Measurements from ENCODE around the gene ROBO1. TPM values are rescaled to one million over a fixed set of nuclear protein-coding genes. Genes with fewer than 3 reads are reported as not detected.

The ROBO1 gene
- total and polyA plus RNA-seq, 2 donors (not counting 3 experiments of a cell fraction or from before 2014, with no cell fraction given): 5.9 to 14.2 TPM

DNA sequence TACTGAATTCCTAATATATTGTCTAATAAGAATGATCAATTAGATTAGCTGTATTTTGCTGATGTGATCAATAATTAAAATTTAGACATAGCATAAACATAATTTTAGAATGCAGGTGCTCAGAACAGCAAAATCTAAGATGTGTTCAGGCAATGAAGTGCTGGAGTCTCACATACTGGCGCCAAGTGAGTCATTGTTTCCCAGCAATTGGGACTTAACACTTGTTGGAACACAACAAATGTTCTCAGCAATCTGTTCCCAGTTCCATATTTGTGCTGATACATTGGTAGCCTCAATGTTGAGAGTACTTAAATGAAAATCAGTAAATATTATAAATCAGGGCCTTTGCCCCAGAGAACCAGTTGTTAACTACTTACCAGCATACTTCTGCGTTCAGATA is 619.0 kb downstream of the ROBO1 start:
- ChIA-PET CTCF (interaction anchor here (1.8 kb wide), 1 partner anchor 63 kb away, joined by 4 read pairs; no protein-coding TSS in a partner anchor), POLR2A (no interaction called here)
- DNase-seq (ENCODE audit: low read depth, low spot score) (no peak), FAIRE-seq (no peak)
- Histone ChIP-seq H3K79me2 (ENCODE audit: control insufficient read depth, insufficient read depth, low read length) (no peaks in the 10 kb centered on the region), H4K20me1 (replicated peaks; ENCODE audit: control insufficient read depth, extremely low read depth, insufficient read depth, low read length) (no peaks in the 10 kb centered on the region), H3K36me3 (ENCODE audit: control insufficient read depth in 2 of 2, extremely low read depth in 1 of 2, insufficient read depth in 2 of 2, low read length in 2 of 2) (no peaks in the 10 kb centered on the region), H3K27ac (ENCODE audit: insufficient read depth, low read depth, low read length) (no peak overlapping the region), H3K4me1 (ENCODE audit: control insufficient read depth, extremely low read depth, insufficient read depth, low read length) (no peaks in the 10 kb centered on the region), H3K9me1 (replicated peaks; ENCODE audit: control insufficient read depth, extremely low read depth, insufficient read depth, low read length) (no peaks in the 10 kb centered on the region), H3K4me2 (ENCODE audit: insufficient read depth, low read length) (no peak overlapping the region), H3K27me3 (ENCODE audit: control insufficient read depth in 2 of 2, insufficient read depth in 2 of 2, low read length in 2 of 2) (no peaks in the 10 kb centered on the region), H2AFZ (ENCODE audit: low read depth, low read length) (no peak overlapping the region), H3K4me3 (replicated peaks in 1 of 3; ENCODE audit: insufficient read depth in 1 of 3, low read depth in 1 of 3, low read length in 3 of 3) (no peak overlapping the region), H3K9me3 (replicated peaks; ENCODE audit: control insufficient read depth, insufficient read depth, low read length) (no peaks in the 10 kb centered on the region), H3K9ac (replicated peaks; ENCODE audit: extremely low read depth, insufficient read depth, low read length) (no peak overlapping the region)
- dilution Hi-C loops (cut with MboI; ENCODE audit: extremely low pct_ligation_motif_present, low sequenced_read_pairs) (no loop called here), intact Hi-C loops (cut with micrococcal nuclease) (no loop called here)
- TF ChIP-seq GATA2 (IDR thresholded peaks at IDR 0.05; ENCODE audit: insufficient read depth, insufficient read length, low read depth, low read length): no peak
- TF ChIP-seq, protein P1, sequence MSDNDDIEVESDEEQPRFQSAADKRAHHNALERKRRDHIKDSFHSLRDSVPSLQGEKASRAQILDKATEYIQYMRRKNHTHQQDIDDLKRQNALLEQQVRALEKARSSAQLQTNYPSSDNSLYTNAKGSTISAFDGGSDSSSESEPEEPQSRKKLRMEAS (IDR thresholded peaks at IDR 0.05; ENCODE audit: insufficient read depth, insufficient read length): no peak
- TF ChIP-seq EZH2 (IDR thresholded peaks at IDR 0.05; ENCODE audit: borderline replicate concordance, low read depth, low read length, severe bottlenecking): no peak
- TF ChIP-seq, protein P2, sequence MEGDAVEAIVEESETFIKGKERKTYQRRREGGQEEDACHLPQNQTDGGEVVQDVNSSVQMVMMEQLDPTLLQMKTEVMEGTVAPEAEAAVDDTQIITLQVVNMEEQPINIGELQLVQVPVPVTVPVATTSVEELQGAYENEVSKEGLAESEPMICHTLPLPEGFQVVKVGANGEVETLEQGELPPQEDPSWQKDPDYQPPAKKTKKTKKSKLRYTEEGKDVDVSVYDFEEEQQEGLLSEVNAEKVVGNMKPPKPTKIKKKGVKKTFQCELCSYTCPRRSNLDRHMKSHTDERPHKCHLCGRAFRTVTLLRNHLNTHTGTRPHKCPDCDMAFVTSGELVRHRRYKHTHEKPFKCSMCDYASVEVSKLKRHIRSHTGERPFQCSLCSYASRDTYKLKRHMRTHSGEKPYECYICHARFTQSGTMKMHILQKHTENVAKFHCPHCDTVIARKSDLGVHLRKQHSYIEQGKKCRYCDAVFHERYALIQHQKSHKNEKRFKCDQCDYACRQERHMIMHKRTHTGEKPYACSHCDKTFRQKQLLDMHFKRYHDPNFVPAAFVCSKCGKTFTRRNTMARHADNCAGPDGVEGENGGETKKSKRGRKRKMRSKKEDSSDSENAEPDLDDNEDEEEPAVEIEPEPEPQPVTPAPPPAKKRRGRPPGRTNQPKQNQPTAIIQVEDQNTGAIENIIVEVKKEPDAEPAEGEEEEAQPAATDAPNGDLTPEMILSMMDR (IDR thresholded peaks at IDR 0.05; ENCODE audit: extremely low read depth in 1 of 2, insufficient read depth in 1 of 2, low read depth in 1 of 2, low read length in 2 of 2): no peak
- no peak for TF ChIP-seq POLR2A (IDR thresholded peaks at IDR 0.05; ENCODE audit: low read depth, low read length)
- no peak for TF ChIP-seq POLR2AphosphoS5 (IDR thresholded peaks at IDR 0.05; ENCODE audit: insufficient read depth, low read depth, low read length)
- TF ChIP-seq MYC (IDR thresholded peaks at IDR 0.05; ENCODE audit: low read depth, low read length): no peak
- TF ChIP-seq JUN (IDR thresholded peaks at IDR 0.05; ENCODE audit: borderline replicate concordance, insufficient read depth, insufficient read length, low read depth): no peak
- TF ChIP-seq FOS (IDR thresholded peaks at IDR 0.05; ENCODE audit: borderline replicate concordance, insufficient read depth, low read length): no peak
- BruUV-seq (replicated peaks): no TSS peak

All from endothelial cell of umbilical vein (primary cell).